Parathyroid adenoma (tissue), 2 donors: ENCODE data around the gene ZNF532.

Experiments
- H2AFZ ChIP-seq: fragments of 300-600 bp; sonication (generic); one replicate; pipeline ENCODE4 v1.7.0; 2017; ENCODE audit warnings: antibody characterized with exemption, mild to moderate bottlenecking
- H3K27ac ChIP-seq: fragments of 300-600 bp; sonication (generic); one replicate; pipeline ENCODE4 v1.7.0; 2017
- H3K27me3 ChIP-seq: fragments of 300-600 bp; sonication (generic); one replicate; pipeline ENCODE4 v1.7.0; 2017; ENCODE audit warnings: low read length; ENCODE audit not compliant: control insufficient read depth, insufficient read depth
- H3K36me3 ChIP-seq: fragments of 300-600 bp; sonication (generic); one replicate; pipeline ENCODE4 v1.7.0; 2017; ENCODE audit warnings: low read length; ENCODE audit not compliant: control insufficient read depth, insufficient read depth
- H3K4me1 ChIP-seq: fragments of 300-600 bp; sonication (generic); one replicate; pipeline ENCODE4 v1.7.0; 2017; ENCODE audit warnings: control low read depth
- H3K4me2 ChIP-seq: fragments of 300-600 bp; sonication (generic); one replicate; pipeline ENCODE4 v1.7.0; 2017; ENCODE audit warnings: low read length
- H3K4me3 ChIP-seq: fragments of 300-600 bp; sonication (generic); one replicate; pipeline ENCODE4 v1.7.0; 2017; ENCODE audit warnings: low read depth, low read length
- H3K79me2 ChIP-seq: fragments of 300-600 bp; sonication (generic); one replicate; pipeline ENCODE4 v1.7.0; 2017; ENCODE audit warnings: control low read depth
- H3K9ac ChIP-seq: fragments of 300-600 bp; sonication (generic); one replicate; pipeline ENCODE4 v1.7.0; 2017; ENCODE audit warnings: mild to moderate bottlenecking
- H3K9me3 ChIP-seq: fragments of 300-600 bp; sonication (generic); one replicate; pipeline ENCODE4 v1.7.0; 2017; ENCODE audit warnings: low read length; ENCODE audit not compliant: control insufficient read depth
- TF ChIP-seq, protein P1 (sequence below): fragments of 300-600 bp; sonication (generic); IDR thresholded peaks from one replicate; pipeline ENCODE4 v1.7.0; 2017; ENCODE audit warnings: antibody characterized with exemption, mild to moderate bottlenecking
- donor health status: primary hyperparathyroidism.

Gene ZNF532

DNA sequence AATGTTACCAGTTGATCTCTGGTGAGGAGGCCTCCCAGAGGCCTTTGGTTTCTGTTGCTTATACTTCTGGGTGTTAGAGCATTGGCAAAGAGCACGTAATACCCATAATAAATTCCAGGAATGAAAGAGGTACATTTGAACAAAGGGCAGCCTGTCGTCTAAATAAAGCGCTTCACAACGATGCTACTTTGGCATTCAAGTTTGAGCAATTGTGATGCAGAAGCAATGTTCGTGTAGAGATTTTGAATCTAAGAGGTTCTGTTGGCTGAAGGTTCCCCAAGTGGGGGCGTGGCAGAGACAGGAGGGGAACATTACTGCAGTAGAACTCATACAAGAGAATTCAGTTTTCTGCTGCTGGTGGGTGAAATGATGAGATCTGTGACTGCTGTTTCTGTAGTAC lies 27.8 kb downstream of the ZNF532 start:
- H3K4me3 ChIP-seq: no peak overlapping the region
- no peaks in the 10 kb centered on the region for H3K4me1 ChIP-seq
- H3K36me3 ChIP-seq: no peaks in the 10 kb centered on the region
- H3K27ac ChIP-seq: no peak overlapping the region
- H3K79me2 ChIP-seq: peaks cover 2% of the 10 kb centered on the region
- no peaks in the 10 kb centered on the region for H3K27me3 ChIP-seq
- no peak overlapping the region for H3K9ac ChIP-seq
- no peak overlapping the region for H3K4me2 ChIP-seq
- no peaks in the 10 kb centered on the region for H3K9me3 ChIP-seq
- TF ChIP-seq, protein P1, sequence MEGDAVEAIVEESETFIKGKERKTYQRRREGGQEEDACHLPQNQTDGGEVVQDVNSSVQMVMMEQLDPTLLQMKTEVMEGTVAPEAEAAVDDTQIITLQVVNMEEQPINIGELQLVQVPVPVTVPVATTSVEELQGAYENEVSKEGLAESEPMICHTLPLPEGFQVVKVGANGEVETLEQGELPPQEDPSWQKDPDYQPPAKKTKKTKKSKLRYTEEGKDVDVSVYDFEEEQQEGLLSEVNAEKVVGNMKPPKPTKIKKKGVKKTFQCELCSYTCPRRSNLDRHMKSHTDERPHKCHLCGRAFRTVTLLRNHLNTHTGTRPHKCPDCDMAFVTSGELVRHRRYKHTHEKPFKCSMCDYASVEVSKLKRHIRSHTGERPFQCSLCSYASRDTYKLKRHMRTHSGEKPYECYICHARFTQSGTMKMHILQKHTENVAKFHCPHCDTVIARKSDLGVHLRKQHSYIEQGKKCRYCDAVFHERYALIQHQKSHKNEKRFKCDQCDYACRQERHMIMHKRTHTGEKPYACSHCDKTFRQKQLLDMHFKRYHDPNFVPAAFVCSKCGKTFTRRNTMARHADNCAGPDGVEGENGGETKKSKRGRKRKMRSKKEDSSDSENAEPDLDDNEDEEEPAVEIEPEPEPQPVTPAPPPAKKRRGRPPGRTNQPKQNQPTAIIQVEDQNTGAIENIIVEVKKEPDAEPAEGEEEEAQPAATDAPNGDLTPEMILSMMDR: no peak
- H2AFZ ChIP-seq: no peak overlapping the region

DNA sequence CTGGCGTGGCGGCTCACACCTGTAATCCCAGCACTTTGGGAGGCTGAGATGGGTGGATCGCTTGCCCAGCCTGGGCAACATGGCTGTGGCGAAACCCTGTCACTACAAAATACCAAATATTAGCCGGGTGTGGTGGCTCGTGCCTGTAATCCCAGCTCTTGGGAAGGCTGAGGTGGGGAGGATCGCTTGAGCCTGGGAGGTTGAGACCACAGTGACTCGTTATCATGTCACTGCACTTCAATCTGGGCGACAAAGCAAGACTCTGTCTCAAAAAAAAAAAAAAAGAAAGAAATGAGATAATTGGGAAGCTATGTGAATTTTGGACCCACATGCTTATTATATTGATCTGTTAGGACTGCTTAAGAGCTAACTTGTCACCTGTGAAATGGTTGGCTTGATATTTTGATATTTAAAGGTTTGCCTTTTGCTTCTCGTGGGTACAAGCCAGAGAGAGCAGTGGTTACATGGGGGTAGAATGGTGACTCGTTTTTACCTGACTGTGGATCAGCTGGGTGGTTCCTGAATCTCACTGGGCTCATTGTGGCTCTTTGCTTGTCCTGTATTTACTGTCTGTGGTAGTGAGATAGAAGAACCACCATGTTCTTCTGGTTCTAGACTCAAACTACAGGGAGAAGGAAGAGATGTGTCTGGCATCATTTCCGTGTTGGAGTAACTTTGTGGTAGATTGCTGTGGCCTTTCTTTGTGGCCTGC lies 28.9 kb downstream of the ZNF532 start:
- H3K9ac ChIP-seq: no peak overlapping the region
- no peaks in the 10 kb centered on the region for H3K36me3 ChIP-seq
- H2AFZ ChIP-seq: no peak overlapping the region
- peaks cover 2% of the 10 kb centered on the region for H3K79me2 ChIP-seq
- H3K9me3 ChIP-seq: no peaks in the 10 kb centered on the region
- no peak overlapping the region for H3K27ac ChIP-seq
- no peak overlapping the region for H3K4me3 ChIP-seq
- H3K27me3 ChIP-seq: no peaks in the 10 kb centered on the region
- no peaks in the 10 kb centered on the region for H3K4me1 ChIP-seq
- TF ChIP-seq, protein P1: no peak
- H3K4me2 ChIP-seq: no peak overlapping the region

DNA sequence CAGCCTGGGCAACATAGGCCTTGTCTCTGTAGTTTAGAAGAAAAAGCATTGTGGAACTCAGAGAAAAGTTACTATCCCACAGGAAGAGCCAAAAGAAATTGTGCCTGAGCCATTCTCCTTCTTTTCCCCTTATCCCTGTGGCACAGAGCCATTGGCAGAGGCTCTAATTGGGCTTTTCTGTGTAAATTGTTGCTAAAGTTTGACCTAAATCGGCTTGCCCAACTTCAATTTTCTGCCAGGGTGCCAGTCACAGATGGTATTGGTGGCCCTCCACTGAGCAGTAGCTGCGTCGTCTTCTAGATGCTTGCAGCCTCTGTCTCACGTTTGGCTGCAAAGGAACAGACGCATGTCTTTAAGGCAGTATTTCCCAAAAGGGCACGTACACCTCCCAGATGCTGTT lies 30.3 kb downstream of the ZNF532 start:
- Histone ChIP-seq H3K27ac (no peak overlapping the region), H3K9ac (no peak overlapping the region)

DNA sequence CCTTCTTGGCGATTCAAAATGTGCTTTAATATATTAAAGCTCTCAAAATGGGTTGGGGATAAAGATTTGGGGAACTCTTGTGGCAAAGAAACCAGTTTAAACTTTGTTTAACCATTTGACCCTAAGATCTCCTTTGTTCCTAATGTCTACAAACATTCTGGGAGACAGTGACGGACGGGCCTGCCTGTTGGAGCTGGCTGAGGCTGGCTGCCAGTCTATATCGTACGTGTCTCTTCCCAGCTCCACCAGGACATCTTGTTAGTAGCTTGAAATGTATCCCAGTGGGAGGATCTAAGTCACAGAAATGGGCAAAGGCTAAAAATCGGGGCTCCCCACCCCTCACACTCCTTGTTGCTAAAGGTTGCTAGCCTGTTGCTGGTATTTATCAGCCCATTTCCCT lies 30.7 kb downstream of the ZNF532 start:
- Histone ChIP-seq H3K79me2 (peaks cover 2% of the 10 kb centered on the region), H3K27me3 (no peaks in the 10 kb centered on the region), H3K9me3 (no peaks in the 10 kb centered on the region), H2AFZ (no peak overlapping the region), H3K4me3 (no peak overlapping the region), H3K4me2 (no peak overlapping the region), H3K36me3 (no peaks in the 10 kb centered on the region), H3K9ac (no peak overlapping the region), H3K27ac (no peak overlapping the region), H3K4me1 (no peaks in the 10 kb centered on the region)
- TF ChIP-seq, protein P1: no peak

More for the DNA sequence above, 30.3 kb downstream of the ZNF532 start:
- Histone ChIP-seq H3K4me3 (no peak overlapping the region), H3K79me2 (peaks cover 2% of the 10 kb centered on the region), H2AFZ (no peak overlapping the region), H3K4me1 (no peaks in the 10 kb centered on the region), H3K36me3 (no peaks in the 10 kb centered on the region), H3K27me3 (no peaks in the 10 kb centered on the region), H3K4me2 (no peak overlapping the region), H3K9me3 (no peaks in the 10 kb centered on the region)
- TF ChIP-seq, protein P1: no peak

DNA sequence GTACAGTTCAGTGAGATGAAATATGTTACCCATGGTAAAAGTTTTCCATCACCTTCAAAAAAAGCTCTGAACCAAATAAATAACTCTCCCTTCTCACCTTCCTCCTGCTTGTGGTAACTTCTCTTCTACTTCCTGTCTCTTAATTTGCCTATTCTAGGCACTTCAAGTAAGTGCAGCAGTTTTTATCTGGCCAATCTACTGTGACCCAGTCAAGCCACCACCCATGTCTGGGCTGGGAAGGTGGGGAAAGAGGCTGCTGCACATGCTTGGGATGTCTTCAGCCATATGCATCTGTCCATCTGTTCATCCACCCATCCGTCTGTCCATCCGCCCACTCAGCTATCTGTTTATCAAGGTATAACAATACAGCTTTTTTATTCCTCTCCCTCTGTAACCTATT lies 31.6 kb downstream of the ZNF532 start:
- H3K27ac ChIP-seq: no peak overlapping the region
- H3K4me1 ChIP-seq: no peaks in the 10 kb centered on the region

More for the DNA sequence above, 31.6 kb downstream of the ZNF532 start:
- Histone ChIP-seq H3K27me3 (no peaks in the 10 kb centered on the region), H3K9ac (no peak overlapping the region), H2AFZ (no peak overlapping the region), H3K79me2 (peaks cover 2% of the 10 kb centered on the region), H3K4me2 (no peak overlapping the region), H3K4me3 (no peak overlapping the region), H3K9me3 (no peaks in the 10 kb centered on the region), H3K36me3 (no peaks in the 10 kb centered on the region)
- TF ChIP-seq, protein P1: no peak
